ENCODE data around the gene RBFA. TPM values are rescaled to one million over a fixed set of nuclear protein-coding genes. Genes with fewer than 3 reads are reported as not detected.

Gene RBFA
- total and polyA plus RNA-seq, 2 donors (not counting 1 experiment from before 2014, with no cell fraction given), result 25.3 TPM

GRCh38 chr18:79987566-79987965 is 46.7 kb upstream of the RBFA start:
- Histone ChIP-seq H3K4me1 (ENCODE audit: control insufficient read depth, extremely low read depth, insufficient read depth, low read length) (peaks cover 2% of the 10 kb centered on the region), H3K27ac (ENCODE audit: insufficient read depth, low read length) (peak overlapping the region; percentile 98), H3K36me3 (ENCODE audit: control insufficient read depth, insufficient read depth, low read length) (no peaks in the 10 kb centered on the region), H3K4me2 (ENCODE audit: extremely low read depth, insufficient read depth, low read length) (peak overlapping the region; percentile 90), H3K27me3 (ENCODE audit: control insufficient read depth, insufficient read depth, low read length) (no peaks in the 10 kb centered on the region), H3K9ac (ENCODE audit: insufficient read depth, low read length) (peak overlapping the region; percentile 97), H3K79me2 (ENCODE audit: control insufficient read depth, insufficient read depth, low read length) (peaks cover 57% of the 10 kb centered on the region), H4K20me1 (ENCODE audit: control insufficient read depth, extremely low read depth, insufficient read depth, low read length) (peaks cover 2% of the 10 kb centered on the region), H2AFZ (ENCODE audit: low read length) (no peak overlapping the region), H3K4me3 (replicated peaks in 1 of 4; ENCODE audit: control extremely low read depth in 1 of 4, insufficient read depth in 1 of 4, low read depth in 3 of 4, low read length in 4 of 4) (peak overlapping the region; percentile 82 to 96 (median 94)), H3K9me3 (ENCODE audit: control insufficient read depth, insufficient read depth, low read depth, low read length) (no peaks in the 10 kb centered on the region)
- peak; percentile 11 to 20 for DNase-seq (ENCODE audit: low read depth in 2 of 2)
- TF ChIP-seq EZH2 (IDR thresholded peaks at IDR 0.05; ENCODE audit: low read length, missing control alignments), result no peak
- TF ChIP-seq CTCF (conservative IDR thresholded peaks at IDR 0.05 in 1 of 2, IDR thresholded peaks at IDR 0.05 in 1 of 2; ENCODE audit: low read depth in 1 of 2, low read length in 2 of 2), result no peak

GRCh38 chr18:79988071-79988450 is 46.2 kb upstream of the RBFA start:
- peak; percentile 39 to 58 for DNase-seq (ENCODE audit: low read depth in 2 of 2)
- no peaks in the 10 kb centered on the region for H3K36me3 ChIP-seq (ENCODE audit: control insufficient read depth, insufficient read depth, low read length)
- TF ChIP-seq CTCF (conservative IDR thresholded peaks at IDR 0.05 in 1 of 2, IDR thresholded peaks at IDR 0.05 in 1 of 2; ENCODE audit: low read depth in 1 of 2, low read length in 2 of 2), result peak; percentile 18 to 30
- TF ChIP-seq EZH2 (IDR thresholded peaks at IDR 0.05; ENCODE audit: low read length, missing control alignments), result no peak

GRCh38 chr18:79988451-79989194 is 45.6 kb upstream of the RBFA start, which contains the start of gene TXNL4A:
TXNL4A (minus strand) TSS chr18:79988563; CDS start chr18:79988392, 171 bp downstream.
- H3K9me3 ChIP-seq (ENCODE audit: control insufficient read depth, insufficient read depth, low read depth, low read length), result no peaks in the 10 kb centered on the region
- peak within 1 kb of the TSS; percentile 97 for H3K4me2 ChIP-seq (ENCODE audit: extremely low read depth, insufficient read depth, low read length)
- peak within 1 kb of the TSS; percentile 98 for H3K27ac ChIP-seq (ENCODE audit: insufficient read depth, low read length)
- no peaks in the 10 kb centered on the region for H3K27me3 ChIP-seq (ENCODE audit: control insufficient read depth, insufficient read depth, low read length)
- DNase-seq (ENCODE audit: low read depth in 2 of 2), result peak; percentile 88
- H3K79me2 ChIP-seq (ENCODE audit: control insufficient read depth, insufficient read depth, low read length), result peaks cover 46% of the 10 kb centered on the region
- peak within 1 kb of the TSS; percentile 78 for H2AFZ ChIP-seq (ENCODE audit: low read length)
- no peak for TF ChIP-seq EZH2 (IDR thresholded peaks at IDR 0.05; ENCODE audit: low read length, missing control alignments)
- H4K20me1 ChIP-seq (ENCODE audit: control insufficient read depth, extremely low read depth, insufficient read depth, low read length), result peaks cover 2% of the 10 kb centered on the region
- H3K36me3 ChIP-seq (ENCODE audit: control insufficient read depth, insufficient read depth, low read length), result no peaks in the 10 kb centered on the region
- peak within 1 kb of the TSS; percentile 82 to 96 (median 94) for H3K4me3 ChIP-seq (replicated peaks in 1 of 4; ENCODE audit: control extremely low read depth in 1 of 4, insufficient read depth in 1 of 4, low read depth in 3 of 4, low read length in 4 of 4)
- H3K9ac ChIP-seq (ENCODE audit: insufficient read depth, low read length), result peak within 1 kb of the TSS; percentile 97
- H3K4me1 ChIP-seq (ENCODE audit: control insufficient read depth, extremely low read depth, insufficient read depth, low read length), result peaks cover 2% of the 10 kb centered on the region

More at GRCh38 chr18:79988071-79988450, 46.2 kb upstream of the RBFA start:
- Histone ChIP-seq H3K4me3 (replicated peaks in 1 of 4; ENCODE audit: control extremely low read depth in 1 of 4, insufficient read depth in 1 of 4, low read depth in 3 of 4, low read length in 4 of 4) (peak overlapping the region; percentile 82 to 96 (median 94)), H3K9ac (ENCODE audit: insufficient read depth, low read length) (peak overlapping the region; percentile 97), H4K20me1 (ENCODE audit: control insufficient read depth, extremely low read depth, insufficient read depth, low read length) (peaks cover 2% of the 10 kb centered on the region), H3K4me1 (ENCODE audit: control insufficient read depth, extremely low read depth, insufficient read depth, low read length) (peaks cover 2% of the 10 kb centered on the region), H3K9me3 (ENCODE audit: control insufficient read depth, insufficient read depth, low read depth, low read length) (no peaks in the 10 kb centered on the region), H3K27ac (ENCODE audit: insufficient read depth, low read length) (peak overlapping the region; percentile 98), H2AFZ (ENCODE audit: low read length) (peak overlapping the region; percentile 78), H3K79me2 (ENCODE audit: control insufficient read depth, insufficient read depth, low read length) (peaks cover 52% of the 10 kb centered on the region), H3K27me3 (ENCODE audit: control insufficient read depth, insufficient read depth, low read length) (no peaks in the 10 kb centered on the region), H3K4me2 (ENCODE audit: extremely low read depth, insufficient read depth, low read length) (peak overlapping the region; percentile 90)
